Ectodermal cell (in vitro differentiated cells): ENCODE measurements around the gene ADARB2.

Experiments used
- H3K27ac ChIP-seq: 2 replicates; pipeline ENCODE4 v1.7.0; 2013; ENCODE audit warnings: mild to moderate bottlenecking, low read depth, low read length; ENCODE audit not compliant: insufficient read depth, poor library complexity, severe bottlenecking
- H3K27me3 ChIP-seq: 2 replicates; pipeline ENCODE4 v1.7.0; 2013; ENCODE audit warnings: mild to moderate bottlenecking, low read length; ENCODE audit not compliant: insufficient read depth, control insufficient read depth, poor library complexity, severe bottlenecking
- H3K36me3 ChIP-seq: one replicate; pipeline ENCODE4 v1.7.0; 2013; ENCODE audit warnings: low read length; ENCODE audit not compliant: control insufficient read depth, insufficient read depth
- H3K4me1 ChIP-seq: one replicate; pipeline ENCODE4 v1.7.0; 2013; ENCODE audit warnings: low read length; ENCODE audit not compliant: control insufficient read depth, insufficient read depth
- H3K4me3 ChIP-seq: 2 replicates; pipeline ENCODE4 v1.7.0; 2013; ENCODE audit warnings: low read depth, low read length, control low read depth; ENCODE audit not compliant: insufficient read depth
- H3K9me3 ChIP-seq: 2 replicates; pipeline ENCODE4 v1.7.0; 2013; ENCODE audit warnings: mild to moderate bottlenecking, low read length, moderate library complexity; ENCODE audit not compliant: control insufficient read depth
- WGBS, 2 experiments: methylation state at CpG; one replicate each; pipeline ENCODE4 v1.1.7; 2013; ENCODE audit warnings: missing lambda C conversion rate in 2 of 2; 5-methylcytosine and 5-hydroxymethylcytosine counted together

Gene ADARB2

GRCh38 chr10:1515780-1516491 is 221.4 kb downstream of the ADARB2 start:
- Histone ChIP-seq H3K36me3 (no peaks in the 10 kb centered on the region), H3K27ac (no peak overlapping the region), H3K9me3 (no peaks in the 10 kb centered on the region), H3K27me3 (no peaks in the 10 kb centered on the region), H3K4me1 (no peaks in the 10 kb centered on the region), H3K4me3 (no peak overlapping the region)
- WGBS, 2 experiments, result 92 to 93% methylated on average over 18 of the region's 18 CpGs

- 96 to 97% methylated on average over 14 of the region's 14 CpGs for WGBS, 2 experiments
Observed at GRCh38 chr10:1515121-1515779, 222.1 kb downstream of the ADARB2 start.

GRCh38 chr10:1514681-1515080 is 222.6 kb downstream of the ADARB2 start:
- Histone ChIP-seq H3K36me3 (no peaks in the 10 kb centered on the region), H3K9me3 (no peaks in the 10 kb centered on the region), H3K27me3 (no peaks in the 10 kb centered on the region), H3K4me3 (no peak overlapping the region), H3K27ac (no peak overlapping the region), H3K4me1 (no peaks in the 10 kb centered on the region)
- WGBS, 2 experiments, result 88 to 89% methylated on average over 8 of the region's 8 CpGs

More at GRCh38 chr10:1515121-1515779, 222.1 kb downstream of the ADARB2 start:
- no peaks in the 10 kb centered on the region for H3K4me1 ChIP-seq
- H3K27ac ChIP-seq, result no peak overlapping the region
- H3K36me3 ChIP-seq, result no peaks in the 10 kb centered on the region
- no peak overlapping the region for H3K4me3 ChIP-seq
- H3K27me3 ChIP-seq, result no peaks in the 10 kb centered on the region
- H3K9me3 ChIP-seq, result no peaks in the 10 kb centered on the region

GRCh38 chr10:1513221-1513620 is 224.1 kb downstream of the ADARB2 start:
- no peaks in the 10 kb centered on the region for H3K4me1 ChIP-seq
- no peaks in the 10 kb centered on the region for H3K27me3 ChIP-seq
- no peaks in the 10 kb centered on the region for H3K36me3 ChIP-seq
- WGBS, 2 experiments, result 90 to 91% methylated on average over 14 of the region's 14 CpGs
- no peak overlapping the region for H3K27ac ChIP-seq
- no peaks in the 10 kb centered on the region for H3K9me3 ChIP-seq
- H3K4me3 ChIP-seq, result no peak overlapping the region

GRCh38 chr10:1509011-1509530 is 228.3 kb downstream of the ADARB2 start:
- no peak overlapping the region for H3K27ac ChIP-seq
- H3K4me3 ChIP-seq, result no peak overlapping the region
- H3K36me3 ChIP-seq, result no peaks in the 10 kb centered on the region
- no peaks in the 10 kb centered on the region for H3K4me1 ChIP-seq
- no peaks in the 10 kb centered on the region for H3K9me3 ChIP-seq
- no peaks in the 10 kb centered on the region for H3K27me3 ChIP-seq
- WGBS, 2 experiments, result 95 to 96% methylated on average over 15 of the region's 15 CpGs

GRCh38 chr10:1508096-1508495 is 229.2 kb downstream of the ADARB2 start:
- Histone ChIP-seq H3K36me3 (no peaks in the 10 kb centered on the region), H3K4me1 (no peaks in the 10 kb centered on the region), H3K9me3 (no peaks in the 10 kb centered on the region), H3K27me3 (no peaks in the 10 kb centered on the region), H3K27ac (no peak overlapping the region), H3K4me3 (no peak overlapping the region)
- WGBS, 2 experiments, result 95% methylated on average over 16 of the region's 16 CpGs

GRCh38 chr10:1507436-1507835 is 229.9 kb downstream of the ADARB2 start:
- Histone ChIP-seq H3K4me1 (no peaks in the 10 kb centered on the region), H3K27me3 (no peaks in the 10 kb centered on the region), H3K36me3 (no peaks in the 10 kb centered on the region), H3K27ac (no peak overlapping the region), H3K4me3 (no peak overlapping the region), H3K9me3 (no peaks in the 10 kb centered on the region)
- 94 to 95% methylated on average over 15 of the region's 15 CpGs for WGBS, 2 experiments

- WGBS, 2 experiments, result 96% methylated on average over 8 of the region's 8 CpGs
- H3K4me3 ChIP-seq, result no peak overlapping the region
- no peaks in the 10 kb centered on the region for H3K36me3 ChIP-seq
- H3K27ac ChIP-seq, result no peak overlapping the region
- no peaks in the 10 kb centered on the region for H3K9me3 ChIP-seq
- H3K27me3 ChIP-seq, result no peaks in the 10 kb centered on the region
- no peaks in the 10 kb centered on the region for H3K4me1 ChIP-seq
Observed at GRCh38 chr10:1504940-1505339, 232.4 kb downstream of the ADARB2 start.

GRCh38 chr10:1504286-1504685 is 233.0 kb downstream of the ADARB2 start:
- H3K27me3 ChIP-seq, result no peaks in the 10 kb centered on the region
- no peaks in the 10 kb centered on the region for H3K36me3 ChIP-seq
- H3K27ac ChIP-seq, result no peak overlapping the region
- WGBS, 2 experiments, result 94 to 97% methylated on average over 14 to 15 of the region's 15 CpGs
- H3K9me3 ChIP-seq, result no peaks in the 10 kb centered on the region
- H3K4me3 ChIP-seq, result no peak overlapping the region
- H3K4me1 ChIP-seq, result no peaks in the 10 kb centered on the region

GRCh38 chr10:1502451-1502850 is 234.9 kb downstream of the ADARB2 start:
- H3K4me3 ChIP-seq, result no peak overlapping the region
- no peaks in the 10 kb centered on the region for H3K36me3 ChIP-seq
- H3K9me3 ChIP-seq, result no peaks in the 10 kb centered on the region
- H3K27ac ChIP-seq, result no peak overlapping the region
- no peaks in the 10 kb centered on the region for H3K4me1 ChIP-seq
- WGBS, 2 experiments, result 89 to 92% methylated on average over 5 of the region's 5 CpGs
- no peaks in the 10 kb centered on the region for H3K27me3 ChIP-seq
